SK-N-MC (cell line): ENCODE results near the gene NDUFS8.

Source experiments
- EZH2 ChIP-seq: fragments of 200-600 bp; sonication (generic); IDR thresholded peaks from one replicate; pipeline ENCODE4 v1.6.1; 2017; ENCODE audit warnings: antibody characterized with exemption
- POLR2AphosphoS5 ChIP-seq: IDR thresholded peaks from 2 replicates; pipeline ENCODE4 v1.6.1; 2012; ENCODE audit warnings: mild to moderate bottlenecking, low read depth, low read length, borderline replicate concordance

DNA sequence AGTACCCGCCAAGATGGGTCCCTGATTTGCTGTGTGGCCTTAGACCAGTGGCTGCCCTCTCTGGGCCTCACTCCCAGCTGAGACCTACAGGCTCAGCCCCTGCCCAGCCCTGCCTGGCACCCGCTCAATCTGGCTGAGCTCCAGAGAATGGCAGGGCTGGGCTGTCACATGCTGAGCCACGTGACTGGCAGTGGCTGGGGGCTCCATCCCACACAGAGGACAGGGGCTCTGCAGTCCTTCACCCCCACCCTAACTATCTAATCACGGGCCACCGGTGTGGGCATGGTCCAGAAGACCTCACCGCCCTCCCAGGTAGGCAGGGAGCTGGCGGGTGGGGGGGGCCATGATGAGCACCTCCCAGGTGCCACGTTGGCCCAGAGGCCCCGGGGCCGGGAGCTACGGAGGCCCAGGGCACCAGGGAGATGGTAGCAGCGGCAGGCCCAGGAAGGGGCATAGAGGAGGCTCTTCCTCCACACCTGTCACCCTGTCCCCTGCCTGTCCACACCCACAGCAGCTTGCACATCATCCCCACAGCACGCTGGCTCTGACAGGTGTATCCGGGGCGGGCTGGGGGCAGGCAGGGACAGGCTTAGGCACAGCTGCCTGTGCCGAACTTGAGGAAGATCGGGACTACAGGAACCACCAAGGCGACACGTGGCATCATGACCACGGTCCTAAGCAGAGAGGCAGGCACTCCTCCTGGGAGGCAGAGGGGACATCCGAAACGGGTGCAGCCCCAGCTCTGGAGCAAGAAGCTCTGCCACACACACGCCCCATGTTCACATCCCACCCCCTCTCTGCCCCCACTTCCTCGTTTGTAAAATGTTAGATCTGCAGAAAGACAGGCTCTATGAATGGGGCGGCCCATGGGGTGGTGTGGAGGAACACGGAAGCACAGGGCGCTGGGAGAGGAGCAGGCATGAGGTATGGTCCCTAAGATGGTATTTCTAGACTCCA lies 21.8 kb upstream of the NDUFS8 start:
- no peak for TF ChIP-seq EZH2
- no peak for TF ChIP-seq POLR2AphosphoS5
